HG02623 (cell line): ENCODE data around the gene STAT4.

Source experiments
- ATAC-seq: cut with Tn5 transposase; IDR thresholded peaks from one replicate; pipeline ENCODE4 v1.9.1; 2021; ENCODE audit warnings: moderate library complexity; ENCODE audit not compliant: unreplicated experiment

The STAT4 gene

GRCh38 chr2:191051177-191051576 lies 99.6 kb downstream of the STAT4 start:
- ATAC-seq: no peak

DNA sequence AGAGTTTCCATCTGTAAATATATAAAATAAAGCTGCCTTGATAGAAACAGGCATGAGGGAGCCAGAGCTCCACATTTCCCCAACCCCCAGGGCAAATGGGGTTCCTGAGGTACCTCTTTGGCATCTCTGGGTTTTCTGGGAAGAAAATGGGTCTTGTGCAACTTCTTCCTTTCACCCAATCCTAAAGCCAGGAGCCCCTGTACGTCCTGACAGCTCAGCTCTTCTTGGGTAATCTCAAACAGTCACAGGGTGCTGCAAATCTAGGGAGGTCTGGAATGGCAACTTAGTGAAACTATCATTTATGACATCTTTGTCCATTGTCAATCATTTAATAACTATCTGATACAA lies 100.2 kb downstream of the STAT4 start:
- ATAC-seq: no peak

DNA sequence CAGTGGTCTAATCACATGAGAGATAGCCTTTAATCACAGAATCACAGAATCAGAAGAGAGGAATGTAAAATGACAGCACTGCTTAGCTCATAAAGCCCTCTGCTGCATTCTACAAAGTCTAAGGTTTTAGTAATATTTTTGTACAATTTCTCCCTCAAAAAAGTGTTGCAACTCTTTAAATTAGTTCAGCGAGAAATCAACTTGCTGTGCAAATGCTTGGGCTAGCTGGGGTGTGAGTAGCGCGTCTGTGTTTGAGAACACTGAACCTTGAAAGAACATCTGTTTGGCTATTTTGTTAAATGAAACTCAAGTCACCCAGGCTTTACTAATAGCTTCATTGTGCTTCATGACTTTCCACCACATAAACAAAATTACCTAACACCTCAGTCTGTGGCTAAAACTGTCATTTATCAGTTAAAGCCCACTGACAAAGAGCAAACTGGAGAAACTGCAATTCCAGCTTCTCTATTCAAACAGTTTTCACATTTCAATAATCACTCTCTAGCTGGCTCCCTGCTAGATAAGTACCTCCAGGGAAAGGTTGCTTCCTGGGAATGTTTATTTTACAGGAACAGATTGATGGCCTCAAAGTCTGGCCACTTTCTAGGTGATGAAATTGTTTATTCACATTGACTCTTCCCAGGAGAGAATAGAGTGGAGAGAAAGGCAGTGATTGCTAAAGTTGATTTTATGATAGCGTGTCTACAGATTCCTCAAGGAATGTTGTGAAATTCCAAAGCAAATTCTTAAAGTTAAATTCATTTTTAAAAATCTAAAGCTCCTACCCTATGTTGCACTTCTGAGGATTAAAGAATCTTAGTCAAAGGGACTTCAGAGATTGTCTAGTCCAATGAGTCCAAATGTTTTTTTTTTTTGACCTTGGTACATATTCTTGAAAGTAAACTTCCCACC lies 100.8 kb downstream of the STAT4 start:
- ATAC-seq: no peak

GRCh38 chr2:191048073-191048472 lies 102.7 kb downstream of the STAT4 start:
- ATAC-seq: no peak

DNA sequence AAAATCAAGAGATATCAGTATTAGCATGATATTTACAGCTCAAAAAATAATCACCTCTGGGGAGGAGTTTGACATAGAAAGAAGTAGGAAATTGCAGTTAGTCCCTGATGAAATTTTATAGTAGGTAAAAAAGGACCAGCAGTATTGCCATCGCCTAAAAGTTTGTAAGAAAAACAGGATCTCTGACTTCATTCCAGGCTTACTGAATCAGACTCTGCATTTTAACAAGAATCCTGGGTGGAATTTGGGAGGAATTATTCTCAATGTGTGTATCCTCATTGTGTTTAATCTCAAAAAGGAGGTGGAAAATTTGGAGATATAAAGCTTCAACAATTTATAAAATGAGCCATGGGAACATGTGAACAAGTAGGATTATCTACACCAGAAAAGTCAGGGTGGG lies 105.7 kb downstream of the STAT4 start:
- ATAC-seq: no peak

DNA sequence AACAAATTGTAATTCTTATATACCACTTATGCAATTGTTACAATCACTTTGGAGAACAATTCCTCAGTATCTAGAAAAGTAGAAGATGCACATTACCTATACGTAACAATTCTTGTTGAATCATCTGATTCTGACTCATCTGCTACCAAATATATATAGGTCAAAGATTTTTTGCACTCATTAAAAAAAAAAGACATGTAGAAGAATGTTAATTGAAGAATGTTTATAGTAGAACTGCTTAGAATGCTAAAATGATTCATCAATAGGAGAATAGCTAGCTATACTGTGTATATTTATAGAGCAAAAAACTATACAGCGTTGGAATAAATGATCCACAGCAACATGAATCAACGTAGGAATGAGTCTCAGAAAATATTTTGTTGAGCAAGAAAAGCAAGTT lies 107.4 kb downstream of the STAT4 start:
- ATAC-seq: no peak

- no peak for ATAC-seq
These were observed 109.2 kb downstream of the STAT4 start for GRCh38 chr2:191041418-191042161.

GRCh38 chr2:191039616-191040015 lies 111.2 kb downstream of the STAT4 start:
- ATAC-seq: no peak

- ATAC-seq: no peak
These were observed 112.1 kb downstream of the STAT4 start for GRCh38 chr2:191038741-191039140.

DNA sequence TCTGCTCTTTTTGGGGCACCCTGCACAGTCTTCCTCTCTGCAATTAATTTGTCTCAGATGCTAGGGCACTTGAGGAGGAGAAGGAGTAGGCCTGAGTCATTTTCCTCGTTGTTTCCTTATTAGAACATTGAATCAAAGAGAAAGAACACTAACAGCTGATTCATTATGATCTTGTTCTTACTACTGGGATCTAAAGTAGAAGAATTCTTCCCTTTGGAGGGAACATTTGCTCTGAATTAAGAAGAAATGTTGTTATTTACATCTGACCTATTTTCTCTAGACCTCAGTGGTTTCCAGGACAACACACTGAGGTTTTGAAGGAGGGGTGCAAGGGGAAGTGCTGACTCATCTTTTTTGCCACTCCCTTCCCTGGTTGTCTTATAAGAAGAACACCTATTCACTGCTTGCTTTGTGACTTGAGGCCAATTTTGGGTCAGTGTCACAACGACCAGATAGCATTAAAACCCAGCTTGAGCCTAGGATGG lies 112.5 kb downstream of the STAT4 start:
- no peak for ATAC-seq

DNA sequence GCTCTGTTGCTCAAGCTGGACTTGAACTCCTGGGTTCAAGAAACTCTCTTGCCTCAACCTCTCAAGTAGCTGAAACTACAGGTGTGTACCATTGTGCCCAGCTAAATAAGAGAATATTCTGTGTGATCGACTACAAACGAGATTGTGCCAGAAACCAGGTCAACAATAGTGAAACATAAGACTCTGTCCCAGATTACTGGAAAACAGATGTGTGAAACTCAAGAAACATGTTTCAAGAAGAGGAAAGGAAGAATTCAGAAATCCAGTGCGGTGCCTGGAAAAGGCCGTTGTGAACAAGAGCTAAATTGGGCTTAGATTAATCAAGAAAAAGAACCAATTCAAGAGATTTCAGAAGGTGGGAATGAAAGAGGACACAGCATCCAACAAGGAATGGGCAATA lies 113.4 kb downstream of the STAT4 start:
- no peak for ATAC-seq

GRCh38 chr2:191036363-191036762 lies 114.4 kb downstream of the STAT4 start:
- no peak for ATAC-seq

DNA sequence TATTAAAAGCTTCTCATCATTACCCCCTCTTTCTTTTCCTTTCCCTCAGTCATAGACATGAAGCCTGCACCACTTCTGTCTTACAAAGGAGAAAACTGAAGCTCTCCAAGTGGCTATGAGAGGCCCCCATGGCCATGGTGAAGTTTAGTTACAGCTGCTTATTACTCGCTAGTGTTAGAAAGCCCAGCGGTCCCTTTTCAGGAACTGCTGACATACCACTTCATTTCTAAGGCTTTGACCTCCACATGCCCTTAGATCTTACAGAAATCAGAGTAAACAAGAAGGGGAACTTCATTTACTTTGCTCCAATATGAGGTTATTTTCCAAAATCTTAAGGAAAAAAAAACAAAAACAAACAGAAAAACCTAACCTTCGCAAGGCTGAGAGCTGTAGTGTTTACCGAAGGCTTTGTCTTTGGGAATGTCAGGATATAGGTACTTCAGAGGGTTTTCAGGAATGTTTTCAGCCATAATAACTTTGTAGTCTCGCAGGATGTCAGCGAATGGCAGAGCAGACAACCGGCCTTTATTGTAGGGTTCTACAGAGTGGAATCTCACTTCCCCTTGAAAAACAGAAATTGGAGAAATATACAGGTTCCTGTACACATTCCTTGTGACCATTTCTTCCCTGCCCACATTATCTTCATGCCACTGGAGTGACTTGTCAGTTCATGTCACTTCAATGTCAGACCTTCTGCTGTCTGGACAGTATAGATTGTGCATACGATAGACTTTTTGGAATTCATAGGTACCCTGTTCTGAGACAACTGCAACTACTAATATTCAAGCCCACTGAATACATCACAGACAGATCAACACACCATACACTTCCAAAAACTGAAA lies 118.0 kb downstream of the STAT4 start:
- ATAC-seq: no peak

- ATAC-seq: no peak
These were observed 119.5 kb downstream of the STAT4 start for GRCh38 chr2:191031256-191031655.

DNA sequence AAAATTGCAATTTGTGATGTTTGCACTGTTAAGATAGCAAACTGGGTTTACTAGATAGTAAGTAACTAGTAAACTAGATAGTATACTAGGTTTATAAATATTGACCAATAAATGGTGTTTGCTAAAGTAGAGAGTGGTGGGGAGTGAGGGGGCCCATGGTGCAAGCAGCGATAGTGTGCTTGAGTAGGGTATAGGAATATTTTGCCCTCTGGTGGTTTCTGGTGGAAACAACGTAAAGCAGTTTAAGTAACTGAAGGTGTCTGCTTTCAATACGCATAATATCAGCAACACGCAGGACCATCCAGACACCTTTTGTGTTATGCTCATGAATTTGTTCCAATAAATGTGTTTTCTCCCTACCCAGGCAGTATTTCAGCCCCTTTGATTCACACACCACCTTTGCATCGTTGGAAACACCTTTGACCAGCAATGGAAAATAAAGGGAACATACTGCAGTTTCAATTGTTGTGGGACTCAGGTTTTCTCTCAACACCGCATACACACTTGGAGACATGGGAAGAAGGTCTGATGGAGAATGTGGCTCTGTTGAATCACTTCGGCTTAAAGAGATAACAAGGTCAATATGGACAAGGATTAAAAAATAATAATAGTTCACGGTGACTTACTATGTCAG lies 120.2 kb downstream of the STAT4 start:
- ATAC-seq: peak; percentile 88

GRCh38 chr2:191029280-191029950 lies 121.4 kb downstream of the STAT4 start:
- no peak for ATAC-seq

- ATAC-seq: no peak
These were observed 124.4 kb downstream of the STAT4 start for GRCh38 chr2:191026377-191026776.

- no peak for ATAC-seq
These were observed 125.7 kb downstream of the STAT4 start for GRCh38 chr2:191025135-191025534.

GRCh38 chr2:191023235-191023679 lies 127.5 kb downstream of the STAT4 start:
- ATAC-seq: no peak

- peak; percentile 11 for ATAC-seq
These were observed 129.9 kb downstream of the STAT4 start for GRCh38 chr2:191020742-191021381.
